OCI-LY1 (cell line): ENCODE measurements around the gene GSTM2.
"Not testable (repeated sequence)": the region's sequence is repeated elsewhere in the genome, so short reads cannot be mapped to it uniquely, and the experiment has no call there.

ENCODE experiments used
- CTCF ChIP-seq: fragments of 200-600 bp; sonication (generic), shearing (Covaris generic); IDR thresholded peaks from 2 replicates; pipeline ENCODE4 v1.5.1; 2017; ENCODE audit warnings: mild to moderate bottlenecking, antibody characterized with exemption, low read length, moderate library complexity, mixed read lengths
- EZH2 ChIP-seq: fragments of 200-600 bp; sonication (generic), shearing (Covaris generic); IDR thresholded peaks from 2 replicates; pipeline ENCODE4 v1.8.0; 2017; ENCODE audit warnings: borderline replicate concordance, mixed run types, mild to moderate bottlenecking, antibody characterized with exemption, low read length, moderate library complexity, mixed read lengths

DNA sequence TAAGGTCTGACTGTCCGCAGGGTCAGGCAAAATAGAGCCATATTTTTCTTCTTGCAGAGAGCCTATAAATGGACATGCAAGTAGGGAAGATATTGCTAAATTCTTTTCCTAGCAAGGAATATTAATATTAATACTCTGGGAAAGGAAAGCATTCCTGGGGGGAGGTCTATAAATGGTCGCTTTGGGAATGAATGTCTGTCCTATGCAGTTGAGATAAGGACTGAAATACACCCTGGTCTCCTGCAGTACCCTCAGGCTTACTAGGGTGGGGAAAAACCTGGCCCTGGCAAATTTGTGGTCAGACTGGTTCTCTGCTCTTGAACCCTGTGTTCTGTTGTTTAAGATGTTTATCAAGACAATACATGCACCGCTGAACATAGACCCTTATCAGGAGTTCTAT is 35.1 kb downstream of the GSTM2 start:
- TF ChIP-seq CTCF, EZH2: not testable (repeated sequence)
